ENCODE results near the gene ATG101.

- TF ChIP-seq CTCF (conservative IDR thresholded peaks at IDR 0.05 in 1 of 2, IDR thresholded peaks at IDR 0.05 in 1 of 2; ENCODE audit: extremely low read depth in 1 of 2, insufficient read depth in 1 of 2, low read depth in 1 of 2, low read length in 2 of 2): no peak
- TF ChIP-seq EZH2 (IDR thresholded peaks at IDR 0.05; ENCODE audit: borderline replicate concordance, low read length): no peak
Observed at GRCh38 chr12:52058631-52059361, 11.0 kb upstream of the ATG101 start.
